H1 (cell line): ENCODE measurements around the gene ADPRH. TPM values are rescaled to one million over a fixed set of nuclear protein-coding genes. Genes with fewer than 3 reads are reported as not detected.

Source experiments
- CTCF ChIA-PET: fragments of 300-600 bp; sonication (Branson Sonifier 250); formaldehyde crosslinking; loops from one replicate; lab custom pipeline; 2021; ENCODE audit not compliant: partially characterized antibody; lab: Charles Lee
- POLR2A ChIA-PET: fragments of 300-600 bp; sonication (Branson Sonifier 250); formaldehyde crosslinking; loops from one replicate; lab custom pipeline; 2021; ENCODE audit warnings: inconsistent platforms; ENCODE audit not compliant: partially characterized antibody; lab: Charles Lee
- DNase-seq, 2 experiments: peaks; one replicate each; pipeline versions ENCODE4 v3.0.0 to v3.0.0-alpha.2; 2010 to 2022; ENCODE audit warnings: low spot score in 2 of 2, low read depth in 1 of 2, mixed read lengths in 1 of 2
- FAIRE-seq: peaks from 2 replicates; lab custom pipeline; 2011; peaks lifted over from hg19 to GRCh38; lab: Jason Lieb, UNC
- H2AFZ ChIP-seq: 2 replicates; pipeline ENCODE4 v1.8.1; 2012; ENCODE audit warnings: low read length, inconsistent platforms
- H2AK5ac ChIP-seq: 2 replicates; pipeline ENCODE4 v1.6.1; 2013; ENCODE audit warnings: low read depth, low read length
- H2BK120ac ChIP-seq: replicated peaks from 2 replicates; pipeline ENCODE3; 2013; ENCODE audit warnings: low read depth, low read length, inconsistent platforms
- H2BK12ac ChIP-seq: 2 replicates; pipeline ENCODE4 v1.6.1; 2013; ENCODE audit warnings: low read depth, low read length
- H2BK15ac ChIP-seq: 2 replicates; pipeline ENCODE4 v1.6.1; 2013; ENCODE audit warnings: low read length
- H2BK20ac ChIP-seq: 2 replicates; pipeline ENCODE4 v1.6.1; 2013; ENCODE audit warnings: low read length
- H2BK5ac ChIP-seq: 2 replicates; pipeline ENCODE4 v1.6.1; 2013; ENCODE audit warnings: low read depth, low read length
- H3K14ac ChIP-seq: 2 replicates; pipeline ENCODE4 v1.6.1; 2013; ENCODE audit warnings: inconsistent platforms; ENCODE audit not compliant: insufficient read length
- H3K18ac ChIP-seq: 2 replicates; pipeline ENCODE4 v1.6.1; 2013; ENCODE audit warnings: low read length; ENCODE audit errors: extremely low read depth
- H3K23ac ChIP-seq: 2 replicates; pipeline ENCODE4 v1.6.1; 2013; ENCODE audit warnings: inconsistent platforms; ENCODE audit not compliant: insufficient read length
- H3K23me2 ChIP-seq: 2 replicates; pipeline ENCODE4 v1.6.1; 2013; ENCODE audit warnings: low read depth, low read length
- H3K27ac ChIP-seq: 2 replicates; pipeline ENCODE4 v1.6.1; 2011; ENCODE audit warnings: low read depth, low read length, inconsistent platforms
- H3K27me3 ChIP-seq, 4 experiments: replicated peaks in 1 of 4; 1 replicate in 1 of 4; 2 replicates in 3 of 4; pipeline versions ENCODE4 v1.6.1 to v1.8.1; 2011 to 2013; ENCODE audit warnings: low read length in 3 of 4, mild to moderate bottlenecking in 3 of 4, inconsistent platforms in 2 of 4, mixed read lengths in 2 of 4, moderate library complexity in 1 of 4; ENCODE audit not compliant: control insufficient read depth in 3 of 4, insufficient read depth in 3 of 4; ENCODE audit errors: extremely low read depth in 1 of 4
- H3K36me3 ChIP-seq, 4 experiments: 2 replicates each; pipeline versions ENCODE4 v1.6.1 to v1.8.1; 2011 to 2013; ENCODE audit warnings: mild to moderate bottlenecking in 4 of 4, low read length in 3 of 4, moderate library complexity in 2 of 4, control low read depth in 1 of 4, inconsistent platforms in 1 of 4; ENCODE audit not compliant: insufficient read depth in 4 of 4, control insufficient read depth in 2 of 4
- H3K4ac ChIP-seq: replicated peaks from 2 replicates; pipeline ENCODE3; 2013; ENCODE audit warnings: low read length, low read depth, mixed read lengths, inconsistent platforms; ENCODE audit not compliant: insufficient read length
- H3K4me1 ChIP-seq, 4 experiments: replicated peaks in 1 of 4; 1 replicate in 1 of 4; 2 replicates in 3 of 4; pipeline versions ENCODE4 v1.6.1 to v1.8.1; 2011 to 2013; ENCODE audit warnings: low read length in 3 of 4, inconsistent platforms in 2 of 4, mixed read lengths in 1 of 4; ENCODE audit not compliant: insufficient read depth in 4 of 4, control insufficient read depth in 3 of 4
- H3K4me2 ChIP-seq, 2 experiments: 2 replicates each; pipeline versions ENCODE4 v1.6.1 to v1.8.1; 2011 to 2013; ENCODE audit warnings: low read depth in 2 of 2, low read length in 2 of 2, control low read depth in 1 of 2, inconsistent platforms in 1 of 2, mild to moderate bottlenecking in 1 of 2; ENCODE audit not compliant: insufficient read depth in 1 of 2
- H3K4me3 ChIP-seq, 4 experiments: fragments of 200-600, 300-600 bp in 1 of 4; sonication (generic), shearing (Covaris generic), sonication (Bioruptor Twin) in 1 of 4; 2 replicates each; pipeline versions ENCODE4 v1.5.1 to v1.8.1; 2011 to 2016; ENCODE audit warnings: low read length in 4 of 4, low read depth in 3 of 4, control low read depth in 2 of 4, inconsistent platforms in 2 of 4, mild to moderate bottlenecking in 2 of 4, mixed read lengths in 1 of 4, moderate library complexity in 1 of 4; ENCODE audit not compliant: insufficient read depth in 2 of 4; ENCODE audit errors: extremely low read depth in 1 of 4
- H3K56ac ChIP-seq: replicated peaks from 2 replicates; pipeline ENCODE3; 2013; ENCODE audit warnings: low read depth, mild to moderate bottlenecking, mixed read lengths, low read length, inconsistent platforms; ENCODE audit not compliant: insufficient read length
- H3K79me1 ChIP-seq: 2 replicates; pipeline ENCODE4 v1.6.1; 2013; ENCODE audit warnings: low read depth, low read length, control low read depth
- H3K79me2 ChIP-seq, 2 experiments: 2 replicates each; pipeline versions ENCODE4 v1.6.1 to v1.8.1; 2012 to 2013; ENCODE audit warnings: low read length in 2 of 2, mild to moderate bottlenecking in 2 of 2, inconsistent platforms in 1 of 2; ENCODE audit not compliant: insufficient read depth in 2 of 2, control insufficient read depth in 1 of 2
- H3K9ac ChIP-seq, 4 experiments: replicated peaks in 1 of 4; 1 replicate in 1 of 4; 2 replicates in 3 of 4; pipeline versions ENCODE4 v1.6.1 to v1.8.1; 2011 to 2013; ENCODE audit warnings: low read depth in 3 of 4, low read length in 3 of 4, control low read depth in 2 of 4, mild to moderate bottlenecking in 2 of 4, moderate library complexity in 2 of 4, inconsistent platforms in 1 of 4; ENCODE audit errors: extremely low read depth in 1 of 4
- H3K9me3 ChIP-seq, 2 experiments: 2 replicates each; pipeline versions ENCODE4 v1.6.1 to v1.8.1; 2012 to 2013; ENCODE audit warnings: mild to moderate bottlenecking in 2 of 2, moderate library complexity in 2 of 2, control low read depth in 1 of 2, inconsistent platforms in 1 of 2, low read depth in 1 of 2, low read length in 1 of 2, mixed read lengths in 1 of 2; ENCODE audit not compliant: insufficient read depth in 2 of 2
- H4K20me1 ChIP-seq, 2 experiments: replicated peaks in 1 of 2; 2 replicates each; pipeline versions ENCODE3 to v1.8.1; 2011 to 2013; ENCODE audit warnings: inconsistent platforms in 2 of 2, low read length in 2 of 2, mild to moderate bottlenecking in 1 of 2; ENCODE audit not compliant: insufficient read depth in 2 of 2, control insufficient read depth in 1 of 2
- H4K5ac ChIP-seq: 2 replicates; pipeline ENCODE4 v1.6.1; 2013; ENCODE audit warnings: low read length, low read depth, mixed read lengths, inconsistent platforms; ENCODE audit not compliant: insufficient read length
- H4K8ac ChIP-seq: 2 replicates; pipeline ENCODE4 v1.8.0; 2013; ENCODE audit warnings: mild to moderate bottlenecking, moderate library complexity, low read length, inconsistent platforms; ENCODE audit not compliant: insufficient read depth; ENCODE audit errors: extremely low read depth
- H4K91ac ChIP-seq: replicated peaks from 2 replicates; pipeline ENCODE3; 2013; ENCODE audit warnings: low read length, mixed read lengths, inconsistent platforms; ENCODE audit not compliant: insufficient read length
- WGBS, 2 experiments: shearing (Covaris generic) in 1 of 2; methylation state at CpG; one replicate each; pipeline versions ENCODE4 v1.1.6 to v1.1.7; 2013 to 2015; ENCODE audit warnings: low lambda C conversion rate in 2 of 2, mixed read lengths in 2 of 2, inconsistent platforms in 1 of 2, low coverage in 1 of 2, missing lambda C conversion rate in 1 of 2; ENCODE audit not compliant: insufficient replicate concordance in 2 of 2, insufficient coverage in 1 of 2, insufficient read length in 1 of 2; ENCODE audit errors: extremely low coverage in 1 of 2, missing lambda C conversion rate in 1 of 2; 5-methylcytosine and 5-hydroxymethylcytosine counted together
- polyA plus RNA-seq, 7 experiments: library from polyadenylated mRNA; depleted of rRNA in 3 of 7; stranded (reverse) in 5 of 7; unstranded in 2 of 7; fragments of >200 nt in 5 of 7; fragments of 200-250 nt in 2 of 7; gene quantifications; 1 replicate in 5 of 7; 2 replicates in 1 of 7; 4 replicates in 1 of 7; pipeline versions ENCODE4 v1.2.1 to v1.2.3, GENCODE V29; 2011 to 2013; ENCODE audit warnings: missing spikeins in 2 of 7, mixed read lengths in 2 of 7
- total RNA-seq: library from RNA; stranded (reverse); fragmentation: NEBNext Ultra II Directional; extraction: Animal tissue kit (Norgen Biotek cat#: 25700); gene quantifications from 2 replicates; pipeline ENCODE4 v1.2.1, GENCODE V29; 2021
- TF ChIP-seq, protein P1 (sequence below), 3 experiments: IDR thresholded peaks; 1 replicate in 2 of 3; 2 replicates in 1 of 3; pipeline versions ENCODE4 v1.5.1 to v1.6.1; 2011; ENCODE audit warnings: low read length in 3 of 3, mild to moderate bottlenecking in 3 of 3, inconsistent platforms in 2 of 3, low read depth in 1 of 3, moderate library complexity in 1 of 3; ENCODE audit not compliant: insufficient read depth in 1 of 3; ENCODE audit errors: control extremely low read depth in 1 of 3

ADPRH gene
- total and polyA plus RNA-seq, 2 of the 8 experiments (the other 6 are each of a cell fraction or from before 2014, with no cell fraction given): 2.6 to 4.2 TPM

DNA sequence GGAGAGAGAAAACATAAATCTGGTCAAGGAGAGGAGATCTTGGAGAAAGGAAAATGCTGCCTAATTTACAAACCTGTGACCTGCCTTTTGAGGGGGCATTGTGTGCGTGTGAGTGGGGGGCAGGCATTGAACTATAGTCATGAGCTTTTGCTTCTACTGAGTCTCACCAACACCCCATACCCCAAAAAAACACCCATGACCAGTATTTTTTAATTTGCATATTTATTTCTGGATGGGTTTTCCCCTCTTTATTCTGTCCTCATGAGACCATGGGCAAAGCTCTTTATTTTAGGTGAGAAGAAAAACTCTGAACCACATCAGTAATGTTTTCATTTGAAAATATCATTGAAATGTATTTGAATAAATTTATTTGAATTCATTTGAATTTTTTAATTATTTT, 40.5 kb upstream of the ADPRH start:
- Histone ChIP-seq H3K36me3 (no peaks in the 10 kb centered on the region), H3K23me2 (no peaks in the 10 kb centered on the region), H4K8ac (no peak overlapping the region), H3K27ac (no peak overlapping the region), H3K27me3 (peaks cover 0 to 1% (median 0%) of the 10 kb centered on the region in 4 experiments; a peak in 1 of 7 replicates), H2BK5ac (no peak overlapping the region), H3K4me3 (no peak overlapping the region), H2AK5ac (no peak overlapping the region), H4K5ac (no peak overlapping the region), H3K18ac (no peak overlapping the region), H3K4me1 (no peaks in the 10 kb centered on the region), H3K14ac (no peak overlapping the region), H3K23ac (no peak overlapping the region), H3K56ac (no peak overlapping the region), H3K9me3 (no peaks in the 10 kb centered on the region), H4K91ac (no peak overlapping the region), H4K20me1 (no peaks in the 10 kb centered on the region), H3K9ac (no peak overlapping the region), H2BK20ac (no peak overlapping the region), H2BK120ac (no peak overlapping the region), H2BK12ac (no peak overlapping the region), H2BK15ac (no peak overlapping the region), H3K79me1 (no peaks in the 10 kb centered on the region), H3K4me2 (no peak overlapping the region), H3K4ac (no peak overlapping the region), H3K79me2 (no peaks in the 10 kb centered on the region), H2AFZ (peak overlapping the region; percentile 52; the same call in 1 of the 2 replicates)
- FAIRE-seq (no peak), DNase-seq (no peak)
- POLR2A ChIA-PET: no interaction called here
- 77% methylated on average over 1 of the region's 1 CpG; no CpG with 5 or more reads in 1 of the 2 experiments for WGBS, 2 experiments
- CTCF ChIA-PET: interaction anchor here (1.3 kb wide), 1 partner anchor 21 kb away, joined by 4 read pairs; the partner anchor contains the start of gene CD80
- TF ChIP-seq, protein P1, sequence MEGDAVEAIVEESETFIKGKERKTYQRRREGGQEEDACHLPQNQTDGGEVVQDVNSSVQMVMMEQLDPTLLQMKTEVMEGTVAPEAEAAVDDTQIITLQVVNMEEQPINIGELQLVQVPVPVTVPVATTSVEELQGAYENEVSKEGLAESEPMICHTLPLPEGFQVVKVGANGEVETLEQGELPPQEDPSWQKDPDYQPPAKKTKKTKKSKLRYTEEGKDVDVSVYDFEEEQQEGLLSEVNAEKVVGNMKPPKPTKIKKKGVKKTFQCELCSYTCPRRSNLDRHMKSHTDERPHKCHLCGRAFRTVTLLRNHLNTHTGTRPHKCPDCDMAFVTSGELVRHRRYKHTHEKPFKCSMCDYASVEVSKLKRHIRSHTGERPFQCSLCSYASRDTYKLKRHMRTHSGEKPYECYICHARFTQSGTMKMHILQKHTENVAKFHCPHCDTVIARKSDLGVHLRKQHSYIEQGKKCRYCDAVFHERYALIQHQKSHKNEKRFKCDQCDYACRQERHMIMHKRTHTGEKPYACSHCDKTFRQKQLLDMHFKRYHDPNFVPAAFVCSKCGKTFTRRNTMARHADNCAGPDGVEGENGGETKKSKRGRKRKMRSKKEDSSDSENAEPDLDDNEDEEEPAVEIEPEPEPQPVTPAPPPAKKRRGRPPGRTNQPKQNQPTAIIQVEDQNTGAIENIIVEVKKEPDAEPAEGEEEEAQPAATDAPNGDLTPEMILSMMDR (IDR thresholded peaks at IDR 0.05; ENCODE audit: control extremely low read depth in 1 of 3, insufficient read depth in 1 of 3, low read depth in 1 of 3, low read length in 3 of 3): no peak
